ENCODE data around the gene RPL41.
"Not testable (repeated sequence)": the region's sequence is repeated elsewhere in the genome, so short reads cannot be mapped to it uniquely, and the experiment has no call there.

RPL41 gene

DNA sequence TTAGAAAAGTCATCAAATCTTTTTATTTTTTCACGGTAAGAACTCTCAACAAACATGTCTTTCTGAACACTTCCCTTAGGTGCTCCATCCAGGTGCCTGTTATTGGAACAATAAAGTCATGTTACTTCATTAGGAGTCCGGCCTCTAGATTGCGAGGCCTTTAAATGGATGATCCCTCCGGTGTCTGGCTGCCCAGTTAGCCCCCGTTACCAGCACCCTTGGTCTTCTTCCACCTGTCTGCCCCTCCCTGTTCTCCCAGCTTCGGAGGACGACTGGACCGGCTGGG lies 12.7 kb upstream of the RPL41 start:
- no peak for DNase-seq

DNA sequence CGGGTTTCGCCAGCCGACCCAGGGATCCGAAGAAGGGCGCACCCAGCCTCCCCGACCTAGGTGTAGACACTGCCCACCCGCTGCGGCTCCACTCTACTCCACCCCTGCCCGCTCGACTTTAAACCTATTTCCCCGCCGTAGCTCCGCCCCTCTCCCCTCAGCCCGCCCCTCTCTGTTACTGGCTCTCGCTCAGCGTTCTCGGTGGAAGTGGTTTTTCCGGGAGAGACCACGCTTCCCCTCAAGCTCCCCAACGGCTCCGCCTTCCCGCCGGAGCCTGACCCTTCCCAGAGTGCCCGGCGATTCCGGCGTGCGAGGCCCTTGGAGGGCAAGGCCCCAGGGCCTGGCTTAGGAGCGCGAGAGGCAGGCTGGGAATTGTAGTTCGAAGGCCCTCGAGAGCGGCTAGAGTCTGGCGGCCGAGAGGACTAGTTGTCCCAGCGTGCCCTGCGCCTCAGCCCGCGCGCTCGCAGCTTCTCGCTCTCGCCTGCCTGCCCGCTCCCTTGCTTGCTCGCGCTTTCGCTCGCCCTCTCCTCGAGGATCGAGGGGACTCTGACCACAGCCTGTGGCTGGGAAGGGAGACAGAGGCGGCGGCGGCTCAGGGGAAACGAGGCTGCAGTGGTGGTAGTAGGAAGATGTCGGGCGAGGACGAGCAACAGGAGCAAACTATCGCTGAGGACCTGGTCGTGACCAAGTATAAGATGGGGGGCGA lies 12.2 kb upstream of the RPL41 start, which contains the start of gene PA2G4:
Gene PA2G4 (plus strand): TSS at position 451 of the 706 bp plus-strand sequence. CDS start 179 bp downstream, at position 630.
- peak; percentile 99 for DNase-seq

DNA sequence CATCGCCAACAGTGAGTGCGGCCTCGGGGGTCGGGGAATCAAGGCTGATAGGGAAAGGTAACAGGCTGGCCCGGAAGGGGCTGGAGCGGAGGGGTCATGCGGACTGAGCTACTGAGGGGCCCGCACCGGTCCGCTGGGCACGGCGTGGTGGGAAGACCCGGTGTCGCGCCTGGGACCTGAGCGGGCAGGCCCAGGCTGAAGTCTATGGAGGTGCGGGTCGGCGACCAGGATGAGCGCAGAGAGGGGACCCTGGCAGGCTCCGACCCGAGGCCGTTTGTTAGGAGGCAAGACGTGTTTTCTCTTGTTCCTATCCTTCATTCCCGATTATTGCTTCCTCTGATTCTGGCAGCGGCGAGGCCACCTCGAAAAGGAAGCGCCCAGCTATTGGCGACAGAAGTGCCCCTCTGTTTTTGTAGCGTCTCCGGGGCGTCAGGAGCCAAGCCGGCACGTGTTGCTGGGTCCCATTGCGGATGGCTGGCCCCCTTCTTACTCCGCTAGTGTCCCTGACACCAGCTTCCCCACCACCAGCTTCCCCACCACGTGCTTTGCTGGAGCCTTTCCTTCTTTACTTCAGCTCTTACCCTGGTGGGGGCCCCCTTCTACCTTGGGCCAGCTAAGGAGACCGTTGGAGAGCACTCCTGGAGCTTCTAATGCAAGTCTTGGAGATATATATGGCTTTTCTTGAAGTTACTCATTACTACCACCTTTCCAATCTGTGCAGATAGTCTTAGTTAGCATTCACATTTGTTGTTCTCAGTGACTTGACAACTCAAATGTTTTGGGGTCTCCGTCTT lies 11.4 kb upstream of the RPL41 start:
- DNase-seq: peak; percentile 28

DNA sequence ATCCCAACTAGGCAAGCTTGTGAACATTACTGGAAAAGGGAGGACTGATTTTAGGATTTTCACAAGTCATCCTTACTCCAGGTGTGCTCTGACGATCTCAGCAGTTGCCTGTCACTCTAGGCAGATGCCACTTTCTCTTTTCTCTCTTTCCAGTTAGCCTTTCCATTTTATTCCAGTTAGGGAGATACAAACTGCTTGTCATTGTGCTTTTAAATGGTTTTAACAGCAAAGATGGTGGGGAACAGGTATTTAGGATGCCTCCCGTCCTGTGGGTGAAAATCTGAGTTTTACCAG lies 10.9 kb upstream of the RPL41 start:
- no peak for DNase-seq

DNA sequence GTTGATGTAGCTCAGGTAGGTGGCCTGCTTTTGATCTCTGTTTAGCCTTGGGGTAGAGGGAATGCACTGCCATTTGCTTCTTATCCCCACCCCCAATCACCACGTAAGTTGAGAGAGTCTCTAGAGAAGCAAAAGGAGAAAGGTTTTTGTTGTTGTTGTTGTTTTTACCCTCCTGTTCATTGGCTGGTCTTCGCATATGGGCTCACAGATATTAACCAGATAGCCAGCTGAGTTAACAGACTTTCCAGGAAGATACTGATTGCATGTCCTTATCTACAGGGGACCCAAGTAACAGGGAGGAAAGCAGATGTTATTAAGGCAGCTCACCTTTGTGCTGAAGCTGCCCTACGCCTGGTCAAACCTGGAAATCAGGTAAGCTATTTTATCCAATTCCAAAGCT lies 9.2 kb upstream of the RPL41 start:
- no peak for DNase-seq

DNA sequence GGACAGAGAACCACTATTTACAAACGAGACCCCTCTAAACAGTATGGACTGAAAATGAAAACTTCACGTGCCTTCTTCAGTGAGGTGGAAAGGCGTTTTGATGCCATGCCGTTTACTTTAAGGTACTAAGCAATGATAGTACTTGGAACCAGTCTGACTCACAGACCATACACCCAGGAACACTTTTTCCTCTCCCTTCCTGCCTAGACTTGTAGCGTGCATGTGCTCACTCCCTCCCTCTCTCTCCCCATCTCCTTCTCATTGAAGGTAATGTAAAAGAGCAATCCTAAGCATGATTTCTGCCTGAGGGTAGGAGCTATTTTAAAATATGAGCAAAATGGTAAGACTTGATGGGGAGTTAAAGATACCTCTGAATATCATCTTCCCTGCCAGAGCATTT lies 5.9 kb upstream of the RPL41 start:
- DNase-seq: no peak

DNA sequence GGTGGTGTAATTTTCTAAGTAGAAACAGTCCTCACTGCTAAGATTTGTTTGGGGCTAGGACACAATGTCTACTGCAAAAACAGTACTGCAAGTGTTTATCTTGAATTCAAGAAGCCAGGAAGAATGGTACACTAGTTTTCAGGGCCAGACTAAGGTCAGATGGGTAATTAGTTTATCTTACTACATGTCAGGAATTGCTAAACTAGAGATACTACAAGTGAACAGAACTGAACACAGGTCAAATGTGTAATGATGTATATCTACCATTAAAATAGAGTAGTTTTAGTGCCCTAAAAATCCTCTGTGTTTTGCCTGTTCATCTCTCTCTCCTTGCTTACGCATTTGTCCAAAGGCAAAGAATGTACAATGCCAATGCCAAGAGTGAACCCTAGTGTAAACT lies 2.3 kb upstream of the RPL41 start:
- DNase-seq: no peak

DNA sequence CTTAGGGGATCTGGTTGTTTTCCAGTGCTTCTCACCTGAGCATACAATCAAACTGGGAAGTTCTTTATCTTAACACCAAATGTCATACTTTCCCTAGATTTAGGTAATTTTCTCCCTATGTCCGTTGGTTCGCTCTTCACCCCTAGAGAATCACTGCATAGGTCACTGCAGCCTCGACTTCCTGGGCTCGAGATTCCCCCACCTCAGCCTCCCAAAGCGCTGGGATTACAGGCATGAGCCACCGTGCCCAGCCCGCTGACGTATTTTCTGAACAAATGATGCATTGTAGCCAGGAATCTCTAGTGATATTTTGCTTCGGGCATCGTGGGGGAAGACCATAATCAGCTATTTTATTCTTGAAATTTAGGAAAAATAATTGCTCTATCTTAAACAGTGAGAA lies 1.1 kb upstream of the RPL41 start:
- no peak for DNase-seq

DNA sequence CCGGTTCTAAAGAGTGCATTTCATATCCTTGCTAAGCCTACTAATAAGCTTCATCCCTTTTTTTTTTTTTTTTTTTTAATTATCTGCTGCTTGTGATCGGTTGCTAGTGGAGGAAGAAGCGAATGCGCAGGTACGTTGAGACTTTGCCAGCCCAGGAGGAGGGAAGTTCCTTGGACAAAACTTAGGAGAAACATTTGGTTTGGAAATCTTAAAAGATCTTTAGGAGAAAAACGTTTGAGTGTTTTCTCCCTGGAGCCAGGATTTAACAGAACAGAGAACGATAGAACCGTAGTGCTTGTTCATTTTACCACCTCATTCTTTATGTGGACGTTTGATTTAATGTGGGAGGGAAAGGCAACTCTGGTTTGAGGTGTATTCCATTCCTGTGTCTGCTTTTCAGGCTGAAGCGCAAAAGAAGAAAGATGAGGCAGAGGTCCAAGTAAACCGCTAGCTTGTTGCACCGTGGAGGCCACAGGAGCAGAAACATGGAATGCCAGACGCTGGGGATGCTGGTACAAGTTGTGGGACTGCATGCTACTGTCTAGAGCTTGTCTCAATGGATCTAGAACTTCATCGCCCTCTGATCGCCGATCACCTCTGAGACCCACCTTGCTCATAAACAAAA lies 761 bp downstream of the RPL41 start:
- not testable (repeated sequence) for DNase-seq

DNA sequence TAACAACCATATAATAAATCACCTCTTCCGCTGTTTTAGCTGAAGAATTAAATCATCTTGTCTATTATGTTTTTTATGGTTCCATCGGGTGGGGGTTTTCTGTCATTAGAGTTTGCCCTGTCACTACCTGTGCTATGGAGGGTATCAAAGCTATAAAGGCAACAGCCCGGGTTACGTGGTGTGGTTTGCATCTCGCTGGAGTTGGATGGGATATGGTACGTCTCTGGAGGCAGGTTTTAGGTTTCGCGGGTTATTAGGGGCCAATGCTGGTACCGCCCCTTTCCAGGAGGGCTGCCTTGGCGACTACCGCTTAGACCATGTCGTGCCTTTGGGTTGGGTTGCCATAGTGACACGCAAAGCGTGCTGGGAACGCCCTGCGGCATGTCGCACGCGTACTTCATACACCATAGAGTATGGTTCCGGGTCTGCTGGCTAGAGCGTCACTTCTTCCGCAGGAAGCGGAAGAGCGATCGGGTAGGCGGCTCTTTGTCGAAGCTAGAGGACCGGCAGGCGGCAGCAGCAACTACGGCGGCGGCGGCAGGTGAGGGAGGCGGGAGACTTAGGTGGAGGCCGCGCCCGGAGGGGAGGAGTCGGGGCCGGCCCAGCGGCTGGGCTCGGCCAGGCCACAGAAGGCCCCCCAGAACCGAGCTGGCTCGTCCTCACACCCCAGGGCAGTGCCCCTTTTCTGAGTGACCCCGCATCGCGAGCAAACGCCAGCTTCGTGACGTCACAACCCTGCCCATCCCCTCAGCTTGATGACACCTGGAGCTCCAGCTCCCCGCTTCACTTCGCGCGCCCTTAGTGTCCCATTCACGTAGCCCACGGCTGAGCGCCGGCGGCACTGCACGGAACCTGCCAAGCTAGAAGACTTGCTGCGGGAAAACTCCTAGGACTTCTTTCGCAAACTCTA lies 1.6 kb downstream of the RPL41 start, which contains the start of gene ZC3H10:
Gene ZC3H10 (plus strand): TSS at position 489 of the 910 bp plus-strand sequence. CDS start 2,297 bp downstream, outside the sequence.
- DNase-seq: peak; percentile 99

DNA sequence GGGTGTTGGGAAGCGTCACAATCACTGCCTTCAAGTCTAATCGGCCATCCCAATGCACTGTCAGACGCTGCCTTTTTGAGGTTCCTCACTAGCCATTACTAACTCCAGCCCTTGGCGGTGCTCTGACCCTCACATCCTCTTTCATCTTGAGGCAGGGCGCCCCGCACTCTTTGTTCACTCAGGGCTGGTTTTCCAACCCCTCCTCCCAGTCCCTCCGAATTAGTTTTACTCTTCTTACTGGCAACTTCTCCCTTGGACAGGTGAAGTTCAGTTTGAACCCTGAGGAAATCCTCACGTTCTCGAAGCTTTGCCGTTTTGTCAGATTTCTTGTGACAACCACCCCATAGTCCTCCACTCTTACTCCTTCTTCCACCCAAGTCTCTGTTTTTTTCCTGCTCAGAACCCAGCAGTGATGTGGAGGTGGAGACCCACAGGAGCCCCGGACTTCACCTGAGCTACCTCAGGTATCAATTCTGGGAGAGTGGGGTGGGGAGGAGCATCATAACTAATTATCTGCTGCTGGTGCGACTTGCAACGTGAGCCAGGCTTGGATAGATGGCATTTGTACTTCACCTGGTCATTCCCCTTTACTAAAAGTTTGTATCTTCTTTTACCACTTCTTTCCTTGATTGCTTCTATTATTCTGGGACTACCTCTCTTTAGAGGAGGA lies 2.4 kb downstream of the RPL41 start:
- no peak for DNase-seq

DNA sequence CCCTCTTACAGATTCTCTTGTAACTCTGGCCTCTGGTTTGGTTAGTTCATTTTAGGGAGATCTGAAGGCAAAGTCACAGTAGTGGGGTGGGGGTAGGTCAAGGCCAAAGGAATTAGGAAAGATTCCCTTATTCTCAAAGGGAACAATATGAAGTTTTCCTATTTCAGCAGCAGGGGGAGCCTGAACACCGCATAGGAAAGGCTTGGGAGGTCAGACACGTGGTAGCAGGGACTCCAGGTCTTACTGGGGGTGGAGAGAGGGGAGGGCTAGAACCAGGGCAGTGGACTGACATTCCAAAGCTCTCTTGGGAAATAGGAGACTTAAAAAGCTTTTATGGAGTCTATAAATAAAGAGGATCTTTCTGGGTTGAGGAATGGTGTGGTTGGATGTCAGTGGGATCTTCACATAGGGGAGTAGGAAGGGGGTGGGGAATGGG lies 2.9 kb downstream of the RPL41 start:
- peak; percentile 61 for DNase-seq

DNA sequence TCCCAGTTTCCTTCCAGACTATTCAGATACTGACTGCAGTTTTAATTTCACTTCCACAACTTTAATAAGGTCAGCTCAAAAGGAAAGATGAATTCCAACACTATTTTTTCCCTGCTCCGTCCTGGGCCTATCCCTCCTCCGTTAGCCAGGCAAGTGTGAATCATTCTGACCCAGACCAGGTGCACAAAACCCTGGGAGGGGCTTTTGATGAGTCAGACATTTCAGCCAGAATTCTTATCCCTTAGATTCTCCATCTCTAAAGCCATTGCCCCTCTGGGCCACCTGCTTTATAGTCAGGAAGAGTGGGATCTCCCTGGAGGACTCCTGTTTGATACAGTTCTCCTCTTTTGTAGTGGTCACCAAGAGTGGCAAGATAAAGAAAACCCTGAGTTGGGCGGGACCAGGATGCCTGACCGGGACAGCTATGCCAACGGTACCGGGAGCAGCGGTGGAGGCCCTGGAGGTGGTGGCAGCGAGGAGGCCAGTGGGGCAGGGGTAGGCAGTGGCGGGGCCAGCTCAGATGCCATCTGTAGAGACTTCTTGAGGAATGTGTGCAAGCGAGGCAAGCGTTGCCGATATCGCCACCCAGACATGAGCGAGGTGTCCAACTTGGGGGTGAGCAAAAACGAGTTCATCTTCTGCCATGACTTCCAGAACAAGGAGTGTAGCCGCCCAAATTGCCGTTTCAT lies 3.9 kb downstream of the RPL41 start:
- DNase-seq: no peak

DNA sequence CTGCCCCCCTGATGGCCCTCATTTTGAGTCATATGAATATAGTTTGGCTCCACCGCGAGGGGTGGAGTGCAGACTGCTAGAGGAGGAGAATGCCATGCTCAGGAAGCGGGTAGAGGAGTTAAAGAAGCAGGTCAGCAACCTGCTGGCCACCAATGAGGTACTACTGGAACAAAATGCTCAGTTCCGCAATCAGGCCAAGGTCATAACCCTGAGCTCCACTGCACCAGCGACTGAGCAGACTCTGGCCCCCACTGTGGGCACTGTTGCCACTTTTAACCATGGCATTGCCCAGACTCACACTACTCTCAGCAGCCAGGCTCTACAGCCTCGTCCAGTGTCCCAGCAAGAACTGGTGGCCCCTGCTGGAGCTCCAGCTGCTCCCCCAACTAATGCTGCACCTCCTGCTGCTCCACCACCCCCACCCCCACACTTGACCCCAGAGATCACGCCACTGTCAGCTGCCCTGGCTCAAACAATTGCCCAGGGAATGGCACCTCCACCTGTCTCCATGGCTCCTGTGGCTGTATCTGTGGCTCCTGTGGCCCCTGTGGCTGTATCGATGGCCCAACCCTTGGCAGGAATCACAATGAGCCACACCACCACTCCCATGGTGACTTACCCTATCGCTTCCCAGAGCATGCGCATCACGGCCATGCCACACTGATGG lies 4.9 kb downstream of the RPL41 start:
- no peak for DNase-seq

DNA sequence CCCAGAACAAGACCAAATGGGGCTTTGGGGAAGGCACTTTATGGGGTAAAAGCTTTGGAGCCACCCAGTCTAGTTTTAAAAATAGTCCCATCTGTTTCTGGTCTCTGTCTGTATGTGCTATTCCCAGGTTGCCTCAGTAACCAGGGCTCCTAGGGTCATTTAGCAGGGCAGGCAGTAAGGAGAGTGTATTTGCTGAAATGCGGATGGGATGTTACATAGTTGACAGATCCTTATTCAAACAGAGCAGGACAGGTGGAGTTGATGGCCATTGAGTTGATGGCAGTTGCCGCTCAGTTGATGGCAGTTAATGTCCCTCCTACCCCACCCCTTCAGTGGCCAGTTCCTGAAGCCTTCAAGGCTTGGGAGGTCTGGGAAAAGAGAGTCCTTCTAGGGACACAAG lies 6.2 kb downstream of the RPL41 start:
- DNase-seq: no peak

DNA sequence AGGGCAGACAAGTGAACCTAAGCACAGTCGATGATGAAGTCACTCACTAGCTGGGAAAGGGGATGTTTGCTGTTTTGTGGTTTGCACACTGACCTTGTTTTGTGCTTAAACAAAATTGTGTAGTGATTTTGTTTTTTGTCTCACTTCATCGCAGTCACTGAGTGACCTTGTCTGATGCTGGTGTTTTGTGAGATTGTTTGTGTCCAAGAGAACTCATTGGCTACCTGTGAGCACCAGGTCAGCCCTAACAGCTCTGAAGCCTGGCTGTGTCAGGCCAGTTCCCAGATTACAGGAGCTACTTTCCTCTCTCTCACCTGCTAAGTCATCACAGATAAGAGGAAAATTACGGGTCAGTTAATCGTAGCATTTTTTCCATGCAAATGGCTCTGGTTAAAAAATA lies 7.7 kb downstream of the RPL41 start:
- no peak for DNase-seq

DNA sequence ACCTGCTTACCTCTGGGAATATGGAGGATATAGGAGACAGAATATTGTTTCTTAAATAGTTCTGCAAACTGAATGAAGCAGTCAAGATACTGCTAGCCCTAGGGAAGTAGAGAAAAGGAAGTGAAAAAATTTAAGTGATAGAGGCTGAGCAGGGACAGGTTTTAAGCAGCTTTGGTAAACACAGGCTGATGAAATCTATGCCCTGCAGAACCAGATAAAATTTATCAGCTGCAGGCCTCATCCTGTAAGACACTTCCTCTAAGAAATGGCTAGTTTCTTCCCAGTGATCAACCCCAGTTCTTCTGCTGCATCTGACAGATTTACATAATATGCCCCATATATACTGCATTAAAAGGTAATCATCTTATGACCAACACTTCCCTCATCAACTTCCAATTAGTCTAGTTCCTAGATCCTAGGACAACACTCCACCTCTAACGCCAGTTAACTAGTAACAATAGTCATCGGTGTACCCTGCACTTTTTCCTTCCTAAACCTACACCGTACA lies 10.4 kb downstream of the RPL41 start:
- no peak for DNase-seq

DNA sequence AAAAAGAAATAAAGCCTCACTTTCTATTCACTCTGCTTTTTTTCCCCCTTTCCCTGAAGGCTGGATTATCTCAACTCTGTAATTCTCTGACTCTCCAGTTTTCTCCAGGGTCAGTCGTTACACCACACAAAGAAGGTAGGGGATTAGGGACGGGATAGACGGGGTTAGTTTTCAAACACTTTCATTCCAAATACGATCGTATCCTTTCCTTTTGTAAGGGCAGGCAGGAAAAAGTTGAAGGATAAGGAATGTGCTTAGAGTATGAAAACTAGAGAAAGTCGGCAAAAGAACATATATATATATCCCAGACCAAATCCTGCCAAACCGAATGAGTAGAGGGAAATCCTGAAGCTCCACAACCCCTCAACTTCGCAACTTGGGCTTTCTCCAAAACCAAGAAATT lies 11.1 kb downstream of the RPL41 start:
- DNase-seq: no peak

DNA sequence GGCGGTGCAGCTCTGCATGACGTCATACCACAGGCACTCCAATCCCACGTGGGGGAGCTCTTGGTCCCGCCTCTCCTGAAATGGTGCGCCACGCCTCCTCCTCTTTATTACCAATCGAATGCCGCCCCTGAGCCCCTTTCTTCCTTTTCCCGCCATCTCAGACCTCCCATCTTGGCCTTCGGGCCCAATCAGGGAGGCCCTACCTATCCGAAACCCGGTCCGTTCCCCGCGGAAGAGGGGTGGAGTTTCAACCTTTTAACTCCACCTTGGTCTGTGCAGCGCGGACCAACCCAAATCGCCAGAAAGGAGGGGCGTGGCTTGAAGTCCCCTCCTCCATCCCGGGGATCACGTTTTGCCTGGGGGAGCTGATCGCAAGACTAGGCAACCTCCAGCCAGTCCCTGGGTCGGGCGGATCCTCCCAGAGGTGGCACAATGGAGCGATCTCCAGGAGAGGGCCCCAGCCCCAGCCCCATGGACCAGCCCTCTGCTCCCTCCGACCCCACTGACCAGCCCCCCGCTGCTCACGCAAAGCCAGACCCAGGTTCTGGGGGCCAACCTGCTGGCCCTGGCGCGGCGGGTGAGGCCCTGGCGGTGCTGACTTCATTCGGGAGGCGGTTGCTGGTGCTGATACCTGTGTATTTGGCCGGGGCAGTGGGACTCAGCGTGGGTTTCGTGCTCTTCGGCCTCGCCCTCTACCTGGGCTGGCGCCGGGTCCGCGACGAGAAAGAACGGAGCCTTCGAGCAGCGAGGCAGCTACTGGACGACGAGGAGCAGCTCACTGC lies 11.6 kb downstream of the RPL41 start, which contains the start of gene ESYT1:
Gene ESYT1 (plus strand): TSS at position 380 of the 782 bp plus-strand sequence. CDS start 53 bp downstream, at position 433.
- DNase-seq: peak; percentile 99

DNA sequence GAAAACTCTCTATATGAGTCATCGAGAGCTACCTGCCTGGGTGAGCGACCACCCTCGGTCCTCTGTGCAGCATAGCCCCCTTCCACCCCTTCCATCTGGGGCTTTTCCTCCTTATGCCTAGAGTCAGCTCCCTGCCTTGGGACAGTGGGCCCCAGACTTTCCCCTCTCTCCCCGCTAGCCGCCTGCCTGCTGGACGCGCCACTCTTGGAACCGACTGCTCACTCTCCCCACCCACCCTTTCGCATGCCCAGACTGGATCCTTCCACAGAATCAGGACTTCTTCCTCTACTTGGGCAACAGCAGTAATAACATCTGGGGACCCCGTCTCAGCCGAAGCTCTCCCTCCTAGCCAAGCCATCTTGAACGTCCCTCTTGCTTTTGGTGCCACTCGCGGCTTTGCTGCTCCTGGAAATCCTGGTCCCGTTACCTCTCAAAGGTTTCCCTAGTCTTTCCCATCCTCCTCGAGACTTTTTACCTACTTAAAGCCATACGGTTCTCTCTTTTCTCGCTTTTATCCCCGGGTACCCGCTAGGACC lies 12.3 kb downstream of the RPL41 start:
- no peak for DNase-seq
